GM18508 (cell line): ENCODE results near the gene USP22.

Experiments used
- ATAC-seq: cut with Tn5 transposase; IDR thresholded peaks from one replicate; pipeline ENCODE4 v1.9.1; 2021; ENCODE audit warnings: moderate number of reproducible peaks; ENCODE audit not compliant: insufficient read depth, unreplicated experiment

USP22 gene

DNA sequence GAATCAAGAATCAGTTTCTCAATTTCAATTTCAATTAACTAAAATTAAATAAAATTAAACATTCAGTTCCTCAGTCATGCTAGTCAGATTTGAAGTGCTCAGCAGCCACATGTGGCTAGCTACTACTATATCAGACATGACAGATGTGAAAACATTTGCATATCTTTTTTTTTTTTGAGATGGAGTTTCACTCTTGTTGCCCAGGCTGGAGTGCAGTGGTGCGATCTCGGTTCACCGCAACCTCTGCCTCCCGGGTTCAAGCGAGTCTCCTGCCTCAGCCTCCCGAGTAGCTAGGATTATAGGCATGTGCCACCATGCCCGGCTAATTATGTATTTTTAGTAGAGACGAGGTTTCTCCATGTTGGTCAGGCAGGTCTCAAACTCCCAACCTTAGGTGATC, 10.2 kb upstream of the USP22 start:
- peak; percentile 66 for ATAC-seq

DNA sequence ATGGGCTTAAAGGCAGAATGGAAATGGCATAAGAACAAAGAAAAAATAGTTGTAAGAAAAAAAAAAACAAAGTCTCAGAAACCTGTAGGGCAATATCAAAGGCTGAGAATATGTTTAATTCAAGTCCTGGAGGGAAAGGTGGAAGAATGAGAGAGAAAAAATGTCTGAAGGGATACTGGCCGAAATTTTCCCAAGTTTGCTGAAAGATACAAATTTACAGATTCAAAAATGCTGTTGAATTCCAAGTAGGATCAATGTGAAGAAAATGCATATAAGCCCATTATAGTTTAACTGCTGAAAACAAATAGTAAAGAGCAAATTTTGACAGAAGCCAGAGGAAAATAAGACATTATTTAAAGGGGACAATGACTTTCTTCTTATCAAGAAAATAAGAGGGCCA, 6.6 kb upstream of the USP22 start:
- ATAC-seq: no peak

DNA sequence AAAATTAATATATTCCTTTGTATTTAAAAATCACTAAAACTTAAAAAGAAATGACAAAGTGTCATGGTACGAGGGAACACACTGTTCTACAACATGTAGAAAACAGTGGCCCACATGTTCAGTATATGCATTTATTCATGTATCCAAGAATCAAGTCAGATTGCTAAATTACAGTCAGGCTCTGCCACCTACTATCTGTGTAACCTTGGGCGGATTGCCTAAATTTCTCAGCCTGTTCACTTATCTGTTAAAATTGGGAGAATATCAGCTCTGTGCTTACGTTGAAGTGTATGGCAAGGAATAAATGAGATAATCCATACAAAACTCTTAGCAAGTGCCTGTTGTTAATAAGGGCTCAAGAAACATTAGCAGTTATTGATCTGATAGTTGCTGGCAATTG, 3.4 kb upstream of the USP22 start:
- no peak for ATAC-seq

- ATAC-seq: no peak
These were observed 2.2 kb upstream of the USP22 start for GRCh38 chr17:21044971-21045370.

- peak; percentile 56 for ATAC-seq
These were observed 753 bp upstream of the USP22 start for GRCh38 chr17:21043296-21044232.

DNA sequence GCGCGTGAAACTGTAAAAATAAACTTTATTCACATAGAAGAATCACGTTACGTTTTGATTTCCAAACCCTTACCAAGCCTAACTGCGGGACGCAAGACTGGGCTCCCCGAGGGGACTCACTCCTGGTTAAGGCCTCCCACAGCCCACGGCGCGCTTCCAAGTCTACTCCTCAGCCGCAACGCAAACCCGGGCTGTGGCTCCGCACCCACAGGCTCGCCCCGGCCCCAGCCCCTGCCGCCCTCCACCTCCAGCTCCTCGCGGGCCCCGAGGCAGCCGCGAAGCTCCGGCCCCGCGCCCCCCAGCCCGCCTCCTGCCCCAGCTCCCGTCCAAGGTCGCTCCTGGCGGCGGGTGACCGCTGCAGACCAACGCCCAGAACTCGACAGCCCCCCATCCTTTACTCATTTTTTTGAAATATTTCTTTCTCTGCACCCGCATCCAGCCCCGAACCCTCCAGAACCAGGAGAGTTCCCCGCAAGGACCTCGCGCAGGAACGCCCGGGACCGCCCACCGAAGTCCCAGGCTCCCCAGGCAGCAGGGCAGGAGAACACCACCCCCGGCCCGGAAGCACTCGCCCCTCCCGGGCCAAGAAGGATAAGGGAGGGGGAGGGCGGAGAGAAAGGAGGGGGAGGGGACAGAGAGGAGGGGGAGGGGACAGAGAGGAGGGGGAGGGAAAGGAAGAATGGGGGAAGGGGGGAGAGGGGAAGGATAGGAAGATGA, 912 bp downstream of the USP22 start:
- no peak for ATAC-seq

DNA sequence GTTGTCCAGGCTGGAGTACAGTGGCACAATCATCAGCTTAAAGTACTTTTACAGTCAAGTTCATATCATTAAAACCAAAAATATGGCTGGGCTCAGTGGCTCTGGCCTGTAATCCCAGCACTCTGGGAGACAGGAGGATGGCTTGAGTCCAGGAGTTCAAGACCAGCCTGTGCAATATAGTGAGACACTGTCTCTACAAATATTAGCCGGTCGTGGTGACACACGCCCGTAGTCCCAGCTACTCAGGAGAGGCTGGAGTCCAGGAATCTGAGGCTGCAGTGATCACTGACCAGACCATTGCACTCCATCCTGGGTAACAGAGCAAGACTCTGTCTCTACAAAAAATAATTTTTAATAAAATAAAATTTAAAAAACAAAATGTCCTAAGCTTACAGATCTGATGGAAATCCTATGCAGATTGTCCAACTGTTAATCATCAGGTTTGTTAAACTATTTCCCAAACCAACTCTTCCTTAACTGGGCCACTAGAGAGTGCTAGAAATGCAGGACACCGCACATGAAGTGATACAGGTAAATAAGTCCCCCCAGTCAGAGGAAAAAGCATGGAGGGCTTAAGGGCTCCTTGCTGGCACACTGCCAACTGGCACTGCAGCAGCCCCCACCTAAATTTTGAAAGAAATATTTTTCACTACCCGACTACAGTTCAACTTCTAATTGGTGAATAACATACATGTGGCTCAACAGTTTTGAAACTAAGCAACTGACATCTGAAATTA, 2.8 kb downstream of the USP22 start:
- ATAC-seq: no peak

DNA sequence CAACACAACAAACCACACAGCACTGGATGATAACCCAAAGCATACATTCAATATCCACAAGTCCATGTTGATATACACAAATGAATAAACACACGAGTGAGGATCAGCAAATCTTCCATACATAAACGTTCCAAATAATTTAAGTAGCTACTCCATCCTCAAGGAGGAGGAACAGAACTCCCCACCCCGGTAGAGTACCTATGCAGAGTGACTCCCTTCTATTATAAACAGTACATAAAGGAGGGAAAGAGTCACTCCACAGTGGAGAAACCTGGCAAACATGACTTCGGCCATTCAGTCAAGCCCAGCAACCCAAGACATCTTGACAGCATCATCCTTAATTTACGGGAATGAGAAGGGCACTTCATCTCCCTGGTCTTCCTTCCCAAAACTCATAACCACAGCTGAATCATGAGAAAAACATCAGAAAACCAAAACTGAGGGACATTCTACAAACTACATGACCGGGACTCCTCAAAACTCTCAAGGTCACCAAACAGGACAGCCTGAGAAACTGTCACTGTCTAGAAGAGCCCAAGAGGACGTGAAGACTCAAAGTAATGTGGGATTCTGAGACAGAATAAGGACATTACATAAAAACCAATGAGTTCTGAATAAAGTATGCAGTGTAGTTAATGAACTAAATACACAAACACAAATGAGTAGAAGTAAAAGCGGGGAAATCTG, 5.6 kb downstream of the USP22 start:
- ATAC-seq: no peak

DNA sequence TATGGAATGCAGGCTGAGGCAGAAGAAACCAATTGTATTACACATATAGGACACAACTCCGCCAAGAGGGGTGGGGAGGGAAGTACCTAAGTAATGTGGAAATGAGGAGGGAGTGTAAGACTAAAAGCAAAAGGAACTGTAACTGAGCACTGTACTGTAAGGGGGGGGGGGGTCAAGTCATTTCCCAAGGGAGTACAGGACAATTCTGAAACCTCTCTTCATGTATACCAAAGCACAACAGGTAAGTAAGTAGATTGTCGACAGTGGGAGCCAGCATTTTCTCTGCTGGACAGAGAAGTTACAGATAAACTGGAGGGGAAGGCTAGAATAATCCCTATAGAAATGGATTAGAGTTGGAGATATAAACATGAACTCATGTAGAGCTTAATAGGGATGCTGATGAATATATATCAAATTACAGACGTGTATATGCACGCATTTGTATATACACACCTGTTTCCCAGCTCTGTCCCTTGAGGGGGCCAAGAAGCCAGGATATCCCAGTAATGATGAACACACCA, 6.4 kb downstream of the USP22 start:
- no peak for ATAC-seq

- ATAC-seq: no peak
These were observed 7.4 kb downstream of the USP22 start for GRCh38 chr17:21035406-21035805.

DNA sequence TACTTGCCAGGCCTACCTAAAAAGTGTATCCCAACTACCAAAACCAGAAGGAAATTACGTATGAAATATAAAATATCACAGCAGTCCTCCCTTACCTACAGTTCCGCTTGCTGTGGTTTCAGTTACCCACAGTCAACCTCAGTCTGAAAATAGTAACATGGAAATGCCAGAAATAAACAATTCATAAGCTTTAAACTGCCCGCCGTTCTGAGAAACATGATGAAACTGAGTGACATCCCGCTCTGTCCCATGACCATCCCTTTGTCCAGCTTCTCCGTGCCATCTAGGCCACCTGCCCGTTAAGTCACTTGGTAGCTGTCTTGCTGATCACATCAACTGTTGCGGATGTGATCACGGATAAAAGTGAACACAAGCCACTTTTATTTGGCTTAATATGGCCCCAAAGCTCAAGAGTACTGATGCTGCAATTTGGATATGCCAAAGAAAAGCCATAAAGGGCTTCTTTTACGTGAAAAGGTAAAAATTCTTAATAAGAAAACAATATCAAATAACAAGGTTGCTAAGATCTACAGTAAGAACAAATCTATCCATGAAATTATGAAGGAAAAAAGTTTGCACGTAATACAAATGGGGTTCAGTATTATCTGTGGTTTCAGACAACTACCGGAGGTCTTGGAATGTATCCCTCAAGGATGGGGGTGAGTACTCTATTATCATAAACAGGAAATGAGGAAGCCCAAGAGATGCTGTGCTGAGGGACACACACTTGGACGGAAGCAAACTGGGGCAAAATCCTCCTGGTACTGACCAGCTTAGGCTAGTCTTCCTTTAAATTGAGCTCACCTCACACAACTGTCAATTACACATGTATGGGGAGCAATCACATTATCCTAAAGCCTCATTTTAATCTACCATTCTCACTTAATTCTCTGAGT, 8.2 kb downstream of the USP22 start:
- ATAC-seq: peak; percentile 59

GRCh38 chr17:21033350-21033749, 9.5 kb downstream of the USP22 start:
- ATAC-seq: no peak

DNA sequence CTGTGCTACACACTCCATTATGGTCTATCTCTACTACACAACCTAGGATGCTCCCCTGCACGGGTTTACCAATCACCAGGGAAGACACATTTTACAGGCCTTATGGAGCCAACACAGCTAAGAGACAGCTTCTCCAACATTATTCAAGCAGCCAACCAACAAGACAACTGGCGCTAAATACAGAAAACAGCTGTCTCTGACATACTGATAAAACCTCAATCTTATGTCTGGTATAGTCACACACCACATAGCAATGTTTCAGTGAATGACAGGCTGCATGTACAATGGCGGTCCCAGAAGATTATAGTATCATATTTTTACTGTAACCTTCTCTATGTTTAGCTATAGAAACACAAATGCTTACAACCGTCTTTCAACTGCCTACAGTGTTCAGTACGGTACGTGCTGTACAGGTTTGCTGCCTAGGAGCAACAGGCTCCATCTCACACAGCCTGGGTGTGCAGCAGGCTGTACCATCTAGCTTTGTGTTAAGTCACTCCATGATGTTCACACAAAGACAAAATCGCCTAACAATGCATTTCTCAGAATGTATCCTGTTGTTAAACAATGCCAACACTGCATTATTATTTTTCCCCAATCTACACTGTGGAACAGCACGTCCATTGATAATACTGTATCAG, 10.9 kb downstream of the USP22 start:
- ATAC-seq: no peak

- no peak for ATAC-seq
These were observed 12.4 kb downstream of the USP22 start for GRCh38 chr17:21030375-21030774.

- ATAC-seq: no peak
These were observed 13.3 kb downstream of the USP22 start for GRCh38 chr17:21029515-21029914.

- ATAC-seq: no peak
These were observed 13.8 kb downstream of the USP22 start for GRCh38 chr17:21029036-21029435.

- ATAC-seq: no peak
These were observed 14.6 kb downstream of the USP22 start for GRCh38 chr17:21028192-21028591.

DNA sequence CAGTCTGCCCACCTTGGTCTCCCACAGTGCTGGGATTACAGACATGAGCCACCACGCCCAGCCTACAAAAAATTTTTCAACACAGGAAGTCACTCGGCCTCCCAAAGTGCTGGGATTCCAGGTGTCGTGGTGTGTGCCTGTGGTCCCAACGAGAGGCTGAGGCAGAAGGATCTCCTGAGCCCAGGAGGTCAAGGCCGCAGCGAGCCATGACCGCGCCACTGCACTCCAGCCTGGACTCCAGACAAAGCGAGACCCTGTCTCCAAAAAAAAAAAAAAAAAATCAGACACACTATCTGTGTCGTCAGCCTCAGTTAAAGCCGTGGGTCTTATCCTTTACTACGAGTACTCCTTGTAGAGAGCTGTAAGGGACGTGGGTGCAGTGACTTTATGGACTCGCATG, 15.8 kb downstream of the USP22 start:
- ATAC-seq: no peak

DNA sequence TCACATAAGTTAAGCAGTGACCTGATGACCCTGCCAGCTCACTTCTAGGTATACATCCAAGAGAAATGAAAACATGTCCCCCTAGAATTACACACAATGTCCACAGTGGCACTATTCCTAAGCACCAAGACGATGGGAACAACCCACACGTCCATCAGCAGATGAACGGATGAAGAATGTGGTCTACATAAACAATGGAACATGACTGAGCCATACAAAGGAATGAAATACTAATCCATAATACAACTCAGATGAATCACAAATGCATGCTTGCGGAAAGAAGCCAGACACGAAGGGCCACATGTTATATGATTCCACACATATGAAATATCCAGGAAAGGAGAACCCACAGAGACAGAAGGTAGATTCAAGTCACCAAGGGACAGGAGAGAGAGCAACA, 17.4 kb downstream of the USP22 start:
- no peak for ATAC-seq
